GM21381 (cell line): ENCODE measurements around the gene TRAF7.

ENCODE experiments used
- ATAC-seq: cut with Tn5 transposase; IDR thresholded peaks from one replicate; pipeline ENCODE4 v1.9.1; 2021; ENCODE audit warnings: mild to moderate bottlenecking, moderate library complexity; ENCODE audit not compliant: unreplicated experiment

TRAF7 gene

GRCh38 chr16:2180962-2181923 is 25.7 kb downstream of the TRAF7 start:
- no peak for ATAC-seq

GRCh38 chr16:2181952-2182351 is 26.4 kb downstream of the TRAF7 start:
- no peak for ATAC-seq

- no peak for ATAC-seq
These were observed 28.1 kb downstream of the TRAF7 start for GRCh38 chr16:2183671-2184070.

- no peak for ATAC-seq
These were observed 28.8 kb downstream of the TRAF7 start for GRCh38 chr16:2184346-2184745.

GRCh38 chr16:2184962-2185361 is 29.4 kb downstream of the TRAF7 start:
- ATAC-seq: no peak

GRCh38 chr16:2186064-2186463 is 30.5 kb downstream of the TRAF7 start:
- ATAC-seq: no peak

- ATAC-seq: no peak
These were observed 30.9 kb downstream of the TRAF7 start for GRCh38 chr16:2186505-2186904.

- ATAC-seq: no peak
These were observed 31.6 kb downstream of the TRAF7 start for GRCh38 chr16:2187212-2187611.

GRCh38 chr16:2188395-2188794 is 32.8 kb downstream of the TRAF7 start:
- ATAC-seq: no peak

- no peak for ATAC-seq
These were observed 33.8 kb downstream of the TRAF7 start for GRCh38 chr16:2189252-2189893.

- ATAC-seq: no peak
These were observed 34.5 kb downstream of the TRAF7 start for GRCh38 chr16:2190002-2190658.

- ATAC-seq: no peak
These were observed 35.3 kb downstream of the TRAF7 start for GRCh38 chr16:2190659-2191445.

GRCh38 chr16:2191446-2191706 is 35.8 kb downstream of the TRAF7 start:
- ATAC-seq: no peak

GRCh38 chr16:2194166-2194834 is 38.7 kb downstream of the TRAF7 start:
- ATAC-seq: no peak

GRCh38 chr16:2194852-2195321 is 39.3 kb downstream of the TRAF7 start:
- ATAC-seq: no peak

GRCh38 chr16:2195322-2196161 is 40.0 kb downstream of the TRAF7 start:
- ATAC-seq: no peak

GRCh38 chr16:2196162-2196980 is 40.8 kb downstream of the TRAF7 start, which contains the start of gene CASKIN1:
TSS of gene CASKIN1 (minus strand) at chr16:2196605. CDS start at chr16:2196432, 173 bp downstream.
- ATAC-seq: no peak

GRCh38 chr16:2196981-2197511 is 41.5 kb downstream of the TRAF7 start:
- ATAC-seq: no peak
